Stimulated activated CD4-positive, alpha-beta T cell treated with anti-CD3 and anti-CD28 coated beads, Interleukin-1b, Interleukin-23, amount 100 ng/mL, for 1 hour (primary cell): ENCODE data around the gene PCNX1.
"Not testable (repeated sequence)": the region's sequence is repeated elsewhere in the genome, so short reads cannot be mapped to it uniquely, and the experiment has no call there.

Experiments
- DNase-seq, 2 donors: peaks; one replicate each; pipeline ENCODE4 v3.0.0-alpha.2; 2020; ENCODE audit warnings: low read depth in 2 of 2

Gene PCNX1

GRCh38 chr14:70916300-70916699 is 9.0 kb downstream of the PCNX1 start:
- no peak for DNase-seq

- no peak for DNase-seq
Measured at GRCh38 chr14:70916799-70917198, 9.5 kb downstream of the PCNX1 start.

- DNase-seq = no peak
Measured at GRCh38 chr14:70917633-70918032, 10.4 kb downstream of the PCNX1 start.

GRCh38 chr14:70919774-70920173 is 12.5 kb downstream of the PCNX1 start:
- DNase-seq = no peak

GRCh38 chr14:70920608-70921007 is 13.3 kb downstream of the PCNX1 start:
- DNase-seq = no peak

- DNase-seq = no peak
Measured at GRCh38 chr14:70921669-70922068, 14.4 kb downstream of the PCNX1 start.

GRCh38 chr14:70924521-70924920 is 17.3 kb downstream of the PCNX1 start:
- DNase-seq = no peak

- DNase-seq = no peak
Measured at GRCh38 chr14:70926235-70926830, 19.1 kb downstream of the PCNX1 start.

- DNase-seq = no peak
Measured at GRCh38 chr14:70931008-70931407, 23.7 kb downstream of the PCNX1 start.

- DNase-seq = no peak
Measured at GRCh38 chr14:70934084-70934483, 26.8 kb downstream of the PCNX1 start.

- DNase-seq = no peak
Measured at GRCh38 chr14:70934502-70935134, 27.4 kb downstream of the PCNX1 start.

GRCh38 chr14:70935135-70935534 is 27.9 kb downstream of the PCNX1 start:
- DNase-seq = no peak

GRCh38 chr14:70939693-70940092 is 32.4 kb downstream of the PCNX1 start:
- DNase-seq = not testable (repeated sequence)

- DNase-seq = peak in 1 of 2 donors; percentile 56
Measured at GRCh38 chr14:70941637-70942341, 34.5 kb downstream of the PCNX1 start.

GRCh38 chr14:70942342-70942706 is 35.1 kb downstream of the PCNX1 start:
- DNase-seq = no peak

GRCh38 chr14:70942721-70943120 is 35.5 kb downstream of the PCNX1 start:
- DNase-seq = not testable (repeated sequence)

- no peak for DNase-seq
Measured at GRCh38 chr14:70943838-70944237, 36.6 kb downstream of the PCNX1 start.

- no peak for DNase-seq
Measured at GRCh38 chr14:70947739-70948138, 40.5 kb downstream of the PCNX1 start.

- no peak for DNase-seq
Measured at GRCh38 chr14:70952485-70952884, 45.2 kb downstream of the PCNX1 start.

GRCh38 chr14:70954068-70954467 is 46.8 kb downstream of the PCNX1 start:
- no peak for DNase-seq

GRCh38 chr14:70955543-70956480 is 48.6 kb downstream of the PCNX1 start:
- no peak for DNase-seq

- no peak for DNase-seq
Measured at GRCh38 chr14:70956511-70956910, 49.3 kb downstream of the PCNX1 start.
